Smooth muscle cell (in vitro differentiated cells): ENCODE results near the gene SLC16A11. TPM values are rescaled to one million over a fixed set of nuclear protein-coding genes. Genes with fewer than 3 reads are reported as not detected.
A peak's percentile ranks its signal among the peaks of the same experiment; 100 is the strongest.

ENCODE experiments used
- DNase-seq: peaks from one replicate; lab custom pipeline; 2025; ENCODE audit not compliant: unreplicated experiment; lab: John Stamatoyannopoulos, UW
- H2AFZ ChIP-seq: fragments of 200-600 bp; sonication (generic); 2 replicates; pipeline ENCODE4 v1.6.0; 2016; ENCODE audit warnings: antibody characterized with exemption, low read depth, mild to moderate bottlenecking
- H3F3A ChIP-seq: fragments of 200-600 bp; sonication (generic); 2 replicates; pipeline ENCODE4 v1.6.0; 2017; ENCODE audit warnings: antibody characterized with exemption, low read depth
- H3K27ac ChIP-seq: fragments of 200-600 bp; sonication (generic); 2 replicates; pipeline ENCODE4 v1.5.1; 2016; ENCODE audit warnings: low read depth, mild to moderate bottlenecking
- H3K27me3 ChIP-seq: fragments of 200-600 bp; sonication (generic); 2 replicates; pipeline ENCODE4 v1.6.1; 2016; ENCODE audit warnings: low read depth, mild to moderate bottlenecking
- H3K36me3 ChIP-seq: fragments of 200-600 bp; sonication (generic); 2 replicates; pipeline ENCODE4 v1.5.1; 2016; ENCODE audit warnings: low read depth
- H3K4me1 ChIP-seq: fragments of 200-600 bp; sonication (generic); 2 replicates; pipeline ENCODE4 v1.5.1; 2016; ENCODE audit warnings: low read depth
- H3K4me2 ChIP-seq: fragments of 200-600 bp; sonication (generic); 2 replicates; pipeline ENCODE4 v1.6.0; 2016; ENCODE audit warnings: mild to moderate bottlenecking
- H3K4me3 ChIP-seq: fragments of 200-600 bp; sonication (generic); 2 replicates; pipeline ENCODE4 v1.5.1; 2016; ENCODE audit warnings: mild to moderate bottlenecking
- H3K79me2 ChIP-seq: fragments of 200-600 bp; sonication (generic); 2 replicates; pipeline ENCODE4 v1.6.0; 2016; ENCODE audit warnings: low read depth, mild to moderate bottlenecking
- H3K9ac ChIP-seq: fragments of 200-600 bp; sonication (generic); 2 replicates; pipeline ENCODE4 v1.6.0; 2016; ENCODE audit warnings: low read depth
- H3K9me3 ChIP-seq: fragments of 200-600 bp; sonication (generic); replicated peaks from 2 replicates; pipeline ENCODE4 v1.5.1; 2016; ENCODE audit warnings: low read depth
- H4K20me1 ChIP-seq: fragments of 200-600 bp; sonication (generic); 2 replicates; pipeline ENCODE4 v1.6.0; 2016; ENCODE audit warnings: low read depth
- CTCF ChIP-seq: fragments of 200-600 bp; sonication (generic); IDR thresholded peaks from 2 replicates; pipeline ENCODE4 v1.5.1; 2017; ENCODE audit warnings: borderline replicate concordance, mild to moderate bottlenecking, antibody characterized with exemption; ENCODE audit not compliant: insufficient read depth, poor library complexity, severe bottlenecking
- WGBS: methylation state at CpG from one replicate; pipeline ENCODE4 v1.1.7; 2016; ENCODE audit warnings: low lambda C conversion rate; 5-methylcytosine and 5-hydroxymethylcytosine counted together
- polyA plus RNA-seq: library from polyadenylated mRNA; unstranded; fragments of >200 nt; fragmentation: Nextera tagmentation; extraction: Ambion mirVana; gene quantifications from 2 replicates; pipeline ENCODE4 v1.2.1, GENCODE V29; 2016
- total RNA-seq: library from RNA; depleted of rRNA; stranded (reverse); fragments of >200 nt; gene quantifications from 2 replicates; pipeline ENCODE4 v1.2.3, GENCODE V29; 2014

The SLC16A11 gene
- total and polyA plus RNA-seq, 2 experiments from 2014 or later, result 0.36 to 0.80 TPM

- no peak for TF ChIP-seq CTCF
- DNase-seq, result no peak
- Histone ChIP-seq H3K27ac (no peak overlapping the region), H3K9me3 (no peaks in the 10 kb centered on the region), H4K20me1 (no peaks in the 10 kb centered on the region), H3K4me3 (no peak overlapping the region), H3K36me3 (no peaks in the 10 kb centered on the region), H3K27me3 (peaks cover 8% of the 10 kb centered on the region), H3K4me2 (no peak overlapping the region), H3K4me1 (peaks cover 10% of the 10 kb centered on the region), H3K79me2 (no peaks in the 10 kb centered on the region), H3K9ac (no peak overlapping the region), H2AFZ (no peak overlapping the region), H3F3A (peaks cover 8% of the 10 kb centered on the region)
- 91% methylated on average over 5 of the region's 5 CpGs for WGBS
Measured at GRCh38 chr17:7039832-7040231, 4.1 kb downstream of the SLC16A11 start.

DNA sequence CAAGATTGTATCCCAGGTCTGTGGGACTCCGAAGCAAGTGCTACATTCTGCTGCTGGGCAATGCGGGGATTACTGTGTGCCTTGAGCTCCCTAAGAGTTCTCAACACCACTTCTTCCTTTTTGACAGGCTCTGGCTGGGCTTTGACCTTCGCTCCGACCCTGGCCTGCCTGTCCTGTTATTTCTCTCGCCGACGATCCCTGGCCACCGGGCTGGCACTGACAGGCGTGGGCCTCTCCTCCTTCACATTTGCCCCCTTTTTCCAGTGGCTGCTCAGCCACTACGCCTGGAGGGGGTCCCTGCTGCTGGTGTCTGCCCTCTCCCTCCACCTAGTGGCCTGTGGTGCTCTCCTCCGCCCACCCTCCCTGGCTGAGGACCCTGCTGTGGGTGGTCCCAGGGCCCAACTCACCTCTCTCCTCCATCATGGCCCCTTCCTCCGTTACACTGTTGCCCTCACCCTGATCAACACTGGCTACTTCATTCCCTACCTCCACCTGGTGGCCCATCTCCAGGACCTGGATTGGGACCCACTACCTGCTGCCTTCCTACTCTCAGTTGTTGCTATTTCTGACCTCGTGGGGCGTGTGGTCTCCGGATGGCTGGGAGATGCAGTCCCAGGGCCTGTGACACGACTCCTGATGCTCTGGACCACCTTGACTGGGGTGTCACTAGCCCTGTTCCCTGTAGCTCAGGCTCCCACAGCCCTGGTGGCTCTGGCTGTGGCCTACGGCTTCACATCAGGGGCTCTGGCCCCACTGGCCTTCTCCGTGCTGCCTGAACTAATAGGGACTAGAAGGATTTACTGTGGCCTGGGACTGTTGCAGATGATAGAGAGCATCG is 5.6 kb downstream of the SLC16A11 start:
- Histone ChIP-seq H3K4me1 (peaks cover 7% of the 10 kb centered on the region), H3K27me3 (no peaks in the 10 kb centered on the region), H3K9ac (no peak overlapping the region), H2AFZ (no peak overlapping the region), H3K36me3 (no peaks in the 10 kb centered on the region), H3K79me2 (no peaks in the 10 kb centered on the region), H3K27ac (no peak overlapping the region), H3K9me3 (no peaks in the 10 kb centered on the region), H3K4me2 (no peak overlapping the region), H3K4me3 (no peak overlapping the region), H3F3A (peaks cover 8% of the 10 kb centered on the region), H4K20me1 (no peaks in the 10 kb centered on the region)
- no peak for TF ChIP-seq CTCF
- WGBS, result 92% methylated on average over 19 of the region's 19 CpGs
- DNase-seq, result no peak

GRCh38 chr17:7035591-7036368 is 8.1 kb downstream of the SLC16A11 start, which contains the start of gene SLC16A13:
SLC16A13 (plus strand) TSS chr17:7036015; CDS start chr17:7036383, 368 bp downstream.
- Histone ChIP-seq H3K9me3 (no peaks in the 10 kb centered on the region), H3K4me3 (peak within 1 kb of the TSS; percentile 68), H3K27me3 (no peaks in the 10 kb centered on the region), H3K27ac (peak within 1 kb of the TSS; percentile 43), H3K4me2 (peak within 1 kb of the TSS; percentile 94), H4K20me1 (no peaks in the 10 kb centered on the region), H2AFZ (peak within 1 kb of the TSS; percentile 74), H3K79me2 (no peaks in the 10 kb centered on the region), H3F3A (peaks cover 4% of the 10 kb centered on the region), H3K9ac (peak within 1 kb of the TSS; percentile 19), H3K36me3 (no peaks in the 10 kb centered on the region), H3K4me1 (peaks cover 4% of the 10 kb centered on the region)
- peak; percentile 74 for DNase-seq
- no peak for TF ChIP-seq CTCF
- WGBS, result 3% methylated on average over 50 of the region's 52 CpGs
